GM18517 (cell line): Measurements from ENCODE around the gene SLC2A9.

ENCODE experiments used
- ATAC-seq: cut with Tn5 transposase; IDR thresholded peaks from one replicate; pipeline ENCODE4 v1.9.1; 2021; ENCODE audit warnings: mild to moderate bottlenecking, moderate library complexity; ENCODE audit not compliant: unreplicated experiment

SLC2A9 gene

DNA sequence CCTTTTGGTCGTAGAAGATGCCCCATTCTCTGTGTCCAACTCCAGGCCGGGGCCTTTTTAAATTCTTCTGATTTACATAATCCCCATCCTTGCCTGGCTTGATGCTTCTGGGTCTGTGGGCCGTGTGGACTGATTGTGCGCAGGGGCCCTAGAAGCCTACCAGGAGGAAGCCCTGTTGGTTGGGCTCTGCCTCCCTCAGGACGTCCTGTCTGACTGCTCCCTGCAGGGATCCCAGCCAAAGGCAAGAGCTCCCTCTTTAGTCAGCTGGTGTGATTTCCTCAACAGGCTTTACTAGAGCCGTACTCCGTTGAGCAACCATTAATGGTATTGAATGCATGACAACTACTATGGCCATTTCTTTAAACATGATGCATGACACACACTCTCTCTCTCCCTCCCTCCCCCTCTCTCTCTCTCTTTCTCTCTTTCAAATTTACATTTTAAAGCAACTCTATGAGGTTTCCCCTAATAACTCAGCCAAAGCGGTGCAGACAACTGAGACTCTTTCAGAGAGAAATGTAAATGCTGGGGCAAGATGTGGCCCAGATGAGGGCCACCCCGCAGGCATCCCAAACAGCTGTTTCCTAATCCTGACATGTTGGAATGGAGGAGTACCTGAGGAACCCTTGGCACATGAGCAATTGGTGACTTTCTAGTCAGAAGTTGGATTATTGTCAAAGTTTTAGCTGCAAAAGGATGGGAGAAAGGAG, 122.5 kb downstream of the SLC2A9 start:
- no peak for ATAC-seq

GRCh38 chr4:9895333-9895705, 126.0 kb downstream of the SLC2A9 start:
- ATAC-seq: no peak

DNA sequence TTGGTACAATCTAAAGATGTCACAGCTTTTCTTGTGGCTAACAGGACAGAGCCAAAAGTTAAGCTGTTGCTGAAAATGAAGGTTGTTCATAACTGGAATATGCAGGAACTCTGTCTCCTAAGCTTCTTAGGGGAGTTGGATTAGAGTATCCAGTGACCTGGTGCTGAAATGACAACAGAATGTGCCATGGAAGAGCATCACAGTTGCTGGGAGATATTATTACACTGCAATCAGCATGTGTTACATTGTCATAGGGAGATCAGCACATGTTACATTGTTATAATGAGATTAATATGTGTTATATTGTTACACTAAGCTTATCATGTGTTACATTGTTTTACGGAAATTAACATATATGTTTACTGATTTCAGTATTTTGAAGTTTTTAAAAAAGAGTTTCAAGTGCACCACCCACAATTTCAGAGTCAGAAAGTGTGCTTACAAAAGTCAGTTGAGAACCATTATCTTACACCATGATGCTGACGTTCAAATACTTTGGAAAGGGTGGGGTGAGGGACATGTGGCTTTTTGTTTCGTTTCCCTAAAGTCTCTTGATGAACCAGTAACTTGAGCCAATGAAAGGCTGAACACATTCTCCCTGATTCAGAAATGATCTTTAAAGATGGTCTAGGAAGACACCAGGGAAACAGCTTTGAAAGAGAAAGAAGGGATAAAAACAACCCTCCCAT, 126.5 kb downstream of the SLC2A9 start:
- ATAC-seq: no peak

- ATAC-seq: no peak
These were observed 127.8 kb downstream of the SLC2A9 start for GRCh38 chr4:9893329-9894108.

DNA sequence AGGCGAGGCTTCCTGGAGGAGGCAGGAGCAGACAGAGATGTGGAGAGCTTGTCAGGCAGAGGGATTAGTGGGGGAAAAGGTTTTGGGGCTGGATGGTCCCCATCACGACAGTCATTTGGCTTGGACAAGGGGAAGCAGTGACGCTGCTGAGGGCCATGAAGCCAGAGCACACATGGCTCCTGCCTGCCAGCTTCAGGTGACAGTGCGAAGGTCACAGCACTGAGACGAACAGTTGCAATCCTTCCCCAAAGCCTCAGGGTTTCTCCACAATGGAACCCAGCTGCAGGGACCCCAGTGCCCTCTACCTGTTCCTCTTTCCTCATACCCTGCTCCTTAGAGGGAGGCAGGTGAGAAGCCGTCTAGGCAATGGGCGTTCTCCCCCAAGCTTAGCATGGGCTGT, 129.6 kb downstream of the SLC2A9 start:
- no peak for ATAC-seq

DNA sequence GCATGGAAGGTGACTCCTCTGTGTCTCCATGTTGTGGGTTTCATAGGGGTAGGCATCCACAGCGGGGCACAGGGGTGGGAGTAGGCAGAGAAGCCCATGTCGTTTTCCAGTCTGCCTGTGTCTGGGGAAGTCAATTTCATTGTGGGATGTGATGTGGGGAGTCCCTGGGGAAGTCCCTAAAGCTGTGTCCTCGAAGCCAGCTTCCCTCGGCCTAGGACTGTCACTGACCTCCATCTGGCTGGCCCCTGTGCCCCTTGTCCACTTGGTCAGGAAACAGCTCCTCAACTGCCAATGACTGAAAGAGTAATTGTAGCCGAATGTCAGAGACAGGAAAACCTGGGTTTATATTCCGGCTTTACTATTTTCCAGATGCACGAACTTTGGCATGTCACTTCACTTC, 130.2 kb downstream of the SLC2A9 start:
- no peak for ATAC-seq

DNA sequence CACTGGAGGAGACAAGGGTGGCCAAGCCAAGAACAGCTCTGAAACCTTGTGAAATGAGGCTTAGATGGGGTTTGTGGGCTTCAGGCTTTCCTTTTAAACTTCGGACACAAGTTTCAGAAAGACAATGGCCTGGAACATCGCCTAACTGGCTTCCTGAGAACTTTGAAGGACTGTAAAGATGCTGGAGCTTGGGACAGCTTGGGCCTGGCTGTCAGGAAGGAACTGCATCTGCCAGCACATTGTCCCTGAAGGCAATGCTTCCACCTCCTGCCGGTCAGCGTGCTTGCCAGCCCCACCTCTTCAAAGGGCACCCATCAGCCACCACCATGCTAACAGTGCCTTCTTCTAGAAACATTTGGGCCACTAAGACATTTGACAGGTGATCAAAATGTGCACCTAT, 132.0 kb downstream of the SLC2A9 start:
- no peak for ATAC-seq

DNA sequence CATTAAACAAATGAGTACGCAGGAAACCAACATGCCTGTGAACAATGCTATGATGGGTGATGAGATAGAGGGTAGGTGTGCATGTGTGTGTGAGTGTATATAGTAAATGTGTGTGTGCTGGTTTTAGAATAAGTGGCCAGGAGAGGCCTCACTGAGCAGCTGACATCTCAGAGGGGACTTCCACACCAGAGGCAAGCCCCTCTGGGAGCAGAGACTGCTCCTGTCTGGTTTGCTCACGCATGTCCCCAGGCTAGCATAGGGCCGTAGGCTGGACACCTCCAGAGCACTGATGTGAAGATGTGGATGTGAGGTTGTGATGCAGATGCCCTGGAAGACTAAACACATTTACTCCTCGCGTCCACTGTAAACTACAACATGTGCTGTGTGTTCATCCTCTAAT, 135.3 kb downstream of the SLC2A9 start:
- no peak for ATAC-seq

GRCh38 chr4:9880406-9881197, 140.7 kb downstream of the SLC2A9 start:
- ATAC-seq: no peak

- no peak for ATAC-seq
These were observed 144.2 kb downstream of the SLC2A9 start for GRCh38 chr4:9877123-9877522.

GRCh38 chr4:9875516-9875915, 145.8 kb downstream of the SLC2A9 start:
- ATAC-seq: no peak

- no peak for ATAC-seq
These were observed 146.9 kb downstream of the SLC2A9 start for GRCh38 chr4:9874385-9874784.

- ATAC-seq: no peak
These were observed 151.0 kb downstream of the SLC2A9 start for GRCh38 chr4:9870165-9870790.

- no peak for ATAC-seq
These were observed 153.4 kb downstream of the SLC2A9 start for GRCh38 chr4:9867751-9868425.

DNA sequence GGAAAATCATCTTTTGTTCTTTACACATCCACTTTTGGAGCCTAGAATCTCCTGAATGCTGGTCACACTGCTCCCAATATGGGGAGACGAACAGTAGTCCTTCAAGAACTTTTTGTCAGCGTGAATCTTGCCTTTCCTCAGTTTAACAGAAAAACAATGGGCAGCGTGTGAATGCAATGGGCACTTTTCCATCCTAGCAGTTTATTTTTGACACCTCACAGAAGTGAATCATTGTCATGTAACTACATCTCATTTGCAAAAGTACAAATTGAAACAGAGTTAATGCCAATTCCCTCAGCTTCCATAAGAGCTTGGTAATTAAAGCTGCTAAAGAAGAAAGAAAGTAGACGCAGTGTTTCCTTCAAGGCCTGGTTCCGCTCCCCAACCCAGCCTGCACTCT, 154.4 kb downstream of the SLC2A9 start:
- ATAC-seq: no peak

DNA sequence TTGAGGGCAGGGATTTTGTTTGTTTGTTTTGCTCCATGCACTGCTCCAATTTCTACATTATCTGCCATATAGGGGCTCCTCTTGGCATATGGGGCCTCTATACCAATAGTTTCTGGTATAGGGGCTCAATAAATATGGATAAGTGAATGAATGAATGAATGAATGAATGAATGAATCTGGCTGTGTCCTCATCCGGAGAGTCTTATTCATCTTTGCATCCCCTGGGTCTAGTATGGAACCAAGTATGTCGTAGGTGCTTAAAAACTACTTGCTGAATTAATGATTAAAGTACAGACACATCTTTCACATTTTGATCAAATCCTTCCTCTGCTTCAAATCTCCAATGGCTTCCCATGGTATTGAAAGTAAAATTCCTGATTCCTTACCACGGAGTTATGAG, 159.7 kb downstream of the SLC2A9 start:
- ATAC-seq: no peak

GRCh38 chr4:9859810-9860209, 161.5 kb downstream of the SLC2A9 start:
- ATAC-seq: no peak

- ATAC-seq: no peak
These were observed 171.8 kb downstream of the SLC2A9 start for GRCh38 chr4:9849538-9849920.

DNA sequence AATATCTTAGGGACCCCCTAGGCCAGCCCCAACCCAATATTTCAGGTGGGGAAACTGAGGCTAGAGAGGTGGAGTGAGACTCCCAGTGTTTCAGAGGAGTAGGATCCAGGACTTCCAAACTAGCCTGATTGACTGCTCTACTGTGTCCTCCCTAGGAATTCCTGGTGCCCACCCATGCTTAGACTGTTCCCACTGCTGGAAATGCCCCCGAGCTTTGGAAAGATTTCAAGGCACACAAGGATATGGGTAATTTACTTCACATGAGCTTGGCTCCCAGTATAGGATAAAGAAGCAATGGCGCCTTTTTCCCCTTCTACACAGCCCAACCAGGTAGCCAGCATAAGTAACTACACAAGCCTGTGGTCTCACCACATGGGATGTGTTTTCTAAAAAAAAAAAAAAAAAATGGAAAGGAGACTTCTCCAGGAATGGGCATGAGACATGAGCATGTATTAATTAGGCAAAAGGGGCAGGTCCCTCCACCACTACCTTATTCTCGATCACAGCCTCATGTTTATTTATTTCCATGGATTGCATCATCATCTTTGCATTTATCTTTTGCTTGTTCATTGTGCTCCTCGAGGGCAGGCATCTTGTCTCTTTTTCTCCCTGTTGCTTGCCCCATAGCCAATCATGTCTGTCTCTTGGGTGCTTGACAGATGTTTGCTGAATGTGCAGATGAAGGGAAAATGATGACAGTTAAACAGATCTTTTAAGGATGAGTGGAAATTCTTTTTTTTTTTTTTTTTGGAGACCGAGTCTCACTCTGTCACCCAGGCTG, 173.1 kb downstream of the SLC2A9 start:
- ATAC-seq: no peak
